ENCODE results near the gene KLK6.

The KLK6 gene

GRCh38 chr19:50947123-50947522 lies 22.3 kb downstream of the KLK6 start:
- no peak for DNase-seq

- DNase-seq: no peak
Observed at GRCh38 chr19:50944795-50945194, 24.6 kb downstream of the KLK6 start.

GRCh38 chr19:50943074-50943828 lies 26.1 kb downstream of the KLK6 start:
- DNase-seq: no peak

- DNase-seq: no peak
Observed at GRCh38 chr19:50939596-50939995, 29.8 kb downstream of the KLK6 start.

- DNase-seq: no peak
Observed at GRCh38 chr19:50933640-50934039, 35.8 kb downstream of the KLK6 start.

DNA sequence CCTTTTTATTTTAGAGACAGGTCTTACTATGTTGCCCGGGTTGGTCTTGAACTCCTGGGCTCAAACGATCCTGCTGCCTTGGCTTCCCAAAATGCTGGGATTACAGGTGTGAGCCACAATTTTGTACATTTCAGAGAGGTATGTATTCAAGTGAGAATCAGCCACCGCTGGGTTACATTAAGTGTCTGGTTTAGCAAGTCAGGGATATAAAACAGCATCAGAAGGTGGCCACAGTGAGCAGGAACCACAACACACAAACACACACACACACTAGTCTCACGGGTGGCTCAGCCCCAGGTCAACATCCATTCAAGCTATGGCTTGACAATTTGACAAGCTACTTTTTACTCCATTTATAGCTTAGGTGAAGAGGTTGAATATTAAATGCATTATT lies 36.7 kb downstream of the KLK6 start:
- no peak for DNase-seq

DNA sequence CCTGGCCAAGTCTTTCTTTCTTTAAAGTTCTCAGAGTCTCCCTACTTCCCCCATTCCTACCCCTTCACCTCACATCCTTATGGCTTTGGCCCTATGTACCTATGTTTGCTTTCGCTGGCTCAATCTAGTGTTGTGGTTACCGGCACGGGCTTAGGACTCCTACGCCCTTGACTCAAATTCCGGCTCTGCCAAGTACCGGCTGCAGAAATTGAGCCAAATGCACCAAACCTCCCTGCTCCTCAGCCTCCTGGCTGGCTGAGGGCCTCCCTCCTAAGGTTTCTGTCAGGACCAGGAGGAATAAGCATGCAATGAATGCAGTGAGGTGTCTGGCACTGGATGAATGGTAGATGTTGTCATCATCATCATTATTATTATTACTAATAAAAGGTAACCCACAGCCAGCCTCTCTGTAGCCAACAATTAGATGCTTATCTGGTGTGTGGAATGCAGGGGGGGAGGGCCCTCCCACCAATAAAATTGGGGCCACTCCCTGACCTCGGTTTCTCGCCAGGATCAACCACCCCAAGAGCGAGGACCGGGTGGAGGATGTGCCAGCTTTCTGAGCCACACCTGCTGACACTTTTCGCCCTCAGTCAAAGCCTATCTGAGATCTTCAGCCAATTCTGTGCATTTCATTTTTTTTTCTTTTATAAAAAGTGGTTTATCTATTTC lies 37.2 kb downstream of the KLK6 start:
- DNase-seq: no peak

GRCh38 chr19:50931023-50931422 lies 38.4 kb downstream of the KLK6 start:
- no peak for DNase-seq

DNA sequence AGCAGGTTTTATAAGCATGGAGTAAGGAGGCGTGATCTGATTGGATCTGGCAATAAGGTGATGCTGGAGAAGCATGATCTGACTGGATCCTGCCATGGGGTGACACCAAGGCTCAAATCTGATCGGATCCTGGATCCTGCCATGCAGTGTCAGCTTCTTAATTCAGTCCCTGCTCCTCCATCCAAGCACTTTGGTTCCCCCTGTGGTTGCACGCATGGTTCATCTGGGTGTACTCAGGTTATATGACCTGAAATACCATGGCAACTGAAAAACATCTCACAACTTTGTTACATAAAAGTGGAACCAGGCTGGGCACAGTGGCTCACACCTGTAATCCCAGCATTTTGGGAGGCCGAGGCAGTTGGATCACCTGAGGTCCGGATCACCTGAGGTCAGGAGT lies 40.6 kb downstream of the KLK6 start:
- DNase-seq: no peak

DNA sequence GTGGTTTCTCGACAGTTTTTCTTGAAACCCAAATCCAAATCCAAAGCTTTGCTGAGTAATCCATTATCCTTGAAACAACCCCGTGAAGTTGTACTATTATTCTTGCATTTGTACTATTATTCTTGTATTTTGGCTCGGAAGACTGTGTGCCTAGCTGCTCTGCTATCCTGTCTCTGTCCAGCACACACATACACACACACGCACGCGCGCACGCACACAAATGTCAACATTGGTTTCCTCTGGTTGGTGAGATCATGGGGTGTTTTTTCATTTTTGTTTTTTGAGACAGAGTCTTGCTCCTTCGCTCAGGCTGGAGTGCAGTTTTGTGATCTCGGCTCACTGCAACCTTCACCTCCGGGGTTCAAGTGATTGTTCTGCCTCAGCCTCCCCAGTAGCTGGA lies 43.2 kb downstream of the KLK6 start:
- DNase-seq: no peak

GRCh38 chr19:50925734-50926133 lies 43.7 kb downstream of the KLK6 start:
- DNase-seq: no peak

GRCh38 chr19:50924586-50924985 lies 44.8 kb downstream of the KLK6 start:
- DNase-seq: no peak

DNA sequence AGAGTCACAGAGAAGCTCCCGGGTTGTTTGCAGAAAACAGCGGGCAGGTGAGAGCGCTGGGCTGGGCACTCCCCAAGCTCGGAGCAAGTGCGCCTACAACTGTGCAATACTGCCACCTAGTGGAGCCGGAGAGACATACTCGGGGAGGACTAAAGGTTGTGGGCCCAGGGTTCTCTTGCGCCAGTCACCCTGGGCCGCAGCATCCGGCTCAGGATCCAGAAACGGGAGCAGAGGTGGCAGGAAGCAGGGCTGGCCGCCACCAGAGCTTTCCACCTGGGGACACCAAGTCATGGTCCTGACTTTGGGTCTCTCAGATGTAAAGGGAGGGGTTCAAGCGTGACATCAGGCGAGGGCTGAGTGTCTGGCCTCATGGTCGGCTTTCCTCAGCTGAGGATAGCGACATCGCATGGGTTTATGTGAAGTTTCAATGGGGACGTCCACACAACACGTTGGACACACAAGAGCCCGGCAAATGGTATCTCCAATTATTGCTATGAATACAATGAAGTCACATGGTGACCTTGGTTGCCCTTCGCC lies 47.0 kb downstream of the KLK6 start:
- DNase-seq: peak; percentile 60

DNA sequence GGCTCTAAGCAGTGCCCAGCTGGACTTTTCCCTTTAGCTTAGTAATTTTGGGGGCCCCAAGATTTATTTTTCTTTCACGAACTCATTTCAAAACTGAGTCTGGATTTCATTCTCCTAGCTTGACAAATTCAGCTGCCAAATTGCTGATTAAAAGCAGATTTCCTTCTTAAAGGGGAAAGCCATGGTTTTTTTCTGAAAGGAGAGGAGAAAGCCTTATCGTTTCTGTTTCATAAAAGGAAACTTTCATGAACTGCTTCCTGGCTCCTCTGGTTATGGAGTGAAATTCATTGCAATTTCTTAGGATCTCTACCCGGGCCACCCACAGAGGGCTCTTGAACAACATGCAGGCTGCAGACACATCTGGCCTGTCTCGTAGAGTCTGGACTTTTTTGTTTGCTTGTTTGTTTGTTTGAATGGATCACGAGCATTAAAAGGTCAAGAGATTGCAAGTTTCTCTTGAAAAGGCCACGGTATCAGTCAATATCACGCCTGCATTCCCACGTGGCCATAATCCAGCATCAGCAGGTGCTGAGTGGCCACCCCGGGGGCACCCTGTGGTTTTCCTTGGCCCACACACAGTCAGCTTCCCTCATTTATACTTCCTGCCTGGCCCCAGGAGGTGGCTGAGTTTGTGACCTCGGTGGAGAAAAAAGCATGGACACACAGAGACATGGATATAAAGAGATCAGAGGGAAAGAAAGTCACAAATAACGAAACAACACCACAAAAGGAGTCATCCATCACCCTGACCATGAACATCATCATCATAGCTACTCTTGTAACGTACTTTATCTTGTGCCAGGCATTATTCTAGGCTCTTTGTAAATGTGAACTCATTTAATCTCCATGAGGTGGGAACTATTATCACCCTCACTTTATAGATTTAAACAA lies 47.7 kb downstream of the KLK6 start:
- no peak for DNase-seq

DNA sequence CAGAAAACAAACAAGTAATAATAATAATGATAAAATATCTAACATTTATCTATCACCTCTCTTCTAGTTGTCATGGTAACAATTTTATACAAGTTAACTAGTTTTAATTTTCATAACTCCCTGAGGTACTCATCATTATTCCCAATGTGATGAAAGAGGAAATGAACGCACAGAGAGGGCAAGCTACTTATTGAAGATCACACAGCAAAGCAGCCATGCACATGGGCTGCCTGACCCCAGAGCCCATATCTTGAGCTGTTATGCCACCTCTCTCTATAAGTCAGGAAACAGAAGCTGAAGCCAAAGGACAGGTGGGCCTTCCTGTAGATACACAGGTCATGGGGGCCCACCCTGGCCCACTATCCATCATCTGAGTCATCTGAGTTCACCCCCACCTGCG lies 53.3 kb downstream of the KLK6 start:
- no peak for DNase-seq

GRCh38 chr19:50912727-50913716 lies 56.4 kb downstream of the KLK6 start:
- no peak for DNase-seq

GRCh38 chr19:50912102-50912599 lies 57.2 kb downstream of the KLK6 start:
- no peak for DNase-seq

DNA sequence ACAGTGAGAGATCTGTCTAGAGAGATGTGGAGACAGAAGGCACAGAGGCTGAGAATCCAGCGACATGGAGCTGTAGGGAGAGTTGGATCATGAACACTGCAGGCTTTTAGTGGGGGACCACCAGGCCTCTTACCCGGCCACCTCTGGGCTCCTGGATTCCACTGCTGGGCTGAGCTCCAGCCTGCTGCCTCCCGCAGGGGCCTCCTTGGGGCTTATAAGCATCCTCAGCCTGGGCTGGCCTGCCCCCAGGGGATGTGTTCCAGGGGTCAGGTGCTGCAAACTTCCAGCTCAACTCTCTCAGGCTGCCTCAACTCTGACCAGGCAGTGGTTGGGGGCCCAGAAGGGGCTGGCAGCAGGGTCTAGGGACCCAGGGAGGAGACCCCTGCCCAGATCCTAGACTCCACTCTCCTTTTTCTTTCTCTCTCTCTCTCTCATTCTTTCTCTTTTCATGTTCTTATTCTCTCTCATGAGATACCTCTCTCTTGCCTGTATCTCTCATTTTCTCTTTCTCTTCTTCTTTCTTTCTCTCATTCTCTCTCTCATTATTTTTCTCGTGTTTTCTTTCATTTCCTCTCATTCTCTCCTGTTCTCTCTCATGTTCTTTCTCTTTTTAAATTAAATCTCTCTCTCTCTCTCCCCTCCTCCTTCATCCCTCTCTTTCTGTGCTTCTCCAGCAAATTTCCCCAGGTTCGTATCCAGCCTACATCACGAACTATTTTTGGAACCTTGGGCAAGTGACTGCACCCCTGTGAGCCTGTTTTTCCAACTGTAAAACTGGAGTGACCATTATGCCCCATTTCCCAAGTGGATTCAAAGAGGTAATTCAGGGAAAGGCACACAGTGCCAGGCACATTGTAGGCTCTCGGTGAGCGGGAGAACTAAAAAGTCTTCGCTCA lies 57.9 kb downstream of the KLK6 start, which contains the start of gene KLK4:
Gene KLK4 (minus strand): TSS at position 190 of the 896 bp plus-strand sequence. CDS start 657 bp downstream, outside the sequence.
- DNase-seq: no peak

DNA sequence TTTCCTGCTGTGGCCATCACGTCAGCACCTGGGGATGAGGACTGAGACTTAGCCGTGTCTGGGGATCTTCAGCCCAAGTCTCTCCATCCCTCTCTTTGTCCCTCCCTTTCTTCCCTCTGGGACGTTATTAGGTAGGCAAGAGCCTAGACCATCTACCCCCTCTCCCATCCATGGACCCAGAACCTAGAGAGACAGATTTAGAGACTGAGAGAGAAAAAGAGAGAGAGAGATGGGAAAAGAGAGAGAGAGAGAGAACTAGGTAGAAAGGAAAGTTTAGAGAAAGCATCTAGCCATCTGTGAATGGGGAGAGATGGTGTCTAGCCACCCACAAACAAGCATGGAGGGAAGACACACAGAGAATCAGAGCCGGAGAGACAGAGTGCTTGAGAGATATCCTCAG lies 58.7 kb downstream of the KLK6 start:
- DNase-seq: no peak

DNA sequence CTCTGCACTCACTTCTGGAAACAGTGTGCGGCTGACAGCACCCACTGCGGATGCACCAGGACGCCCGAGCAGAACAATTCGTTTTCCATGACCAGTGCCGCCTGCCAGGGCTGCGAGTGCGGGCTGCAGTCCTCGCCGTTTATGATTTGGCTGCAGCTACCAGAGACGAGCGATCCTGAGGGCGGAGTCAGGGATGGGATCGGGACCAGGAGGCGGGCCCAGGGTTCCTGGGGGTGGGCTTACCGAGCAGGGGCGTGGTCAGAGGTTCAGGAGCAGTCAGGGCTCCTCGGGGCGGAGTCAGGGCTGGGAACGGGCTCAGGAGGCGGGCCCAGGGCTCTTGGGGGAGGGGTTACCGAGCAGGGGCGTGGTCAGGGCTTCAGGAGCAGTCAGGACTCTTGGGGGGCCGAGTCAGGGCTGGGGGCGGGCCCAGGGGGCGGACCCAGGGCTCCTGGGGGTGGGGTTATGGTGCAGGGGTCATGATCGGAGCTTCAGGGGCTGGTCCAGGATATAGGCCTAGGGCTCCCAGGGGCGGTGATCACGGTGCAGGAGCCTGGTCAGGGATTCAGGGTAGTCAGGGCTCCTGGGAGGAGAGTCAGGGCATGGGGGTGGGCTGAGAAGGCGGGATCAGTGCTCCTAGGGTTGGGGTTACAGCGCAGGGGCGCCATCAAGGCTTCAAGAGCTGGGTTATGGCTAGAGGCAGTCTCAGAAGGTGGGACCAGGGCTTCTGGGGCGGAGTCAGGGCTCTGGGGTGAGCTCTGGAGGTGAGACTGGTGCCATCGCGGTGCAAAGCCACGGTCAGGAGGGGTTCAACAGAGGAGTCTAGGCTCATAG lies 59.9 kb downstream of the KLK6 start:
- DNase-seq: no peak
